ENCODE results near the gene CDCA5.

DNA sequence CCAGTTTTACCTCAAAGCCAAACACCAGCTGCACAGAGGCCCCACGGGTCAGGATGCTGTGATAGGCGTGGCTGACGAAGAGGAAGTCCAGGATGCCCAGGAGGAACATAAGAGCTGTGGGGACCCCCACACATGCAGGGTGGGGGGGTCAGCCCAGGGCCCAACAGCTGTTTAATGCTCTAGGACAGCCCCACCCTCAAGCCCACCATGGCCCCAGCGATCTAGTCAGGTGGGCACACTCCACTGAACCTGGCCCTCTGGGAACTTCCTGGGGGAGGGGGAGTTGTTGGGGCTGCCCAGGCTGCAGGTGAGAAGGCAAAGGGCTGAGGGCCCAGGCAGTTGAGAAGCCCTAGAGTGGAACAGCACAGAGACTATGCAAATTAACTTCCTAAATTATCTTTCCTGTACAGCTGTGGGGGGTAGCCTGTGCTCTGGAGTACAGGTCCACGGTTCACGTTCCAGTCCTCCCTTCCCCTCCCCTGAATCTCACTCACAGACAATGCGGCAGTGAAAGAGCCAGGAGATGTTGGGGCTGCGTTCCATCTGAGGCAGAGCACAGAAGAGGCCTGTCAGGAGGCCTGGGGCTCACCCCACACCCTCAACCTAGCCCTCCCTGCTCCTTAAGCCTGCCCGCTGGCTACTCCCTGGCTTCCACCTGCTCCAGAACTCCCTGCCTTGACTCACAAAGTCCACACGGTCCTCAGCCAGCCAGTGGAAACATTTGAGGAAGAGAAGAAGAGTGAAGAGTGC, 48.6 kb upstream of the CDCA5 start:
- TF ChIP-seq CTCF (IDR thresholded peaks at IDR 0.05; ENCODE audit: insufficient read depth, low read length, poor library complexity, severe bottlenecking), result no peak
- no peak for TF ChIP-seq EZH2phosphoT487 (conservative IDR thresholded peaks at IDR 0.05; ENCODE audit: low read length)

Data from SU-DHL-6 (cell line).